Uterus (tissue), 2 donors: ENCODE results near the gene PHIP.

Experiments used
- POLR2A ChIP-seq, 2 donors: fragments of 450-650 bp; IDR thresholded peaks; one replicate each; pipeline ENCODE4 v1.6.1; 2016; ENCODE audit warnings: antibody characterized with exemption in 2 of 2, mild to moderate bottlenecking in 1 of 2, moderate library complexity in 1 of 2
- TF ChIP-seq, protein P1 (sequence below), 4 experiments: fragments of 200-600 bp in 2 of 4; fragments of 450-650 bp in 2 of 4; sonication (generic) in 2 of 4; IDR thresholded peaks; one replicate each; pipeline ENCODE4 v1.5.1; 2016 to 2019; ENCODE audit warnings: antibody characterized with exemption in 4 of 4, mild to moderate bottlenecking in 2 of 4, moderate library complexity in 1 of 4

DNA sequence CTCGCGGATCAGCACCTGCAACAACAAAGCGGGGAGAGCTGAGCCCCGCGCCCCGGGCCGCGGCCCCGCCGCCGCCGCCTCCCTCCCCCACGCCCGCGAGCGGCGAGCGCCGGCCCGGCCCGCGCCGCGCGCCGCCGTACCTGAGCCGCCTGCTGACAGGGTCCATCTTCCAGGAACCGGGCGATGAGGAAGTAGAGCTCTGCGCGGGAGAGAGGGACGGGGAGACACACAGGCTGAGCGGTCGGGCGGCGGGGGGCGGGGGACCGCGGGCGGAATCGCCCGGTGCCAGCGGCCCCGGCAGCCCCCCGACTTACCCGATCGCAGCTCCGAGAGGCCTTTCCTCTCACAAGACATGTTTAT, 359 bp downstream of the PHIP start:
- TF ChIP-seq, protein P1, sequence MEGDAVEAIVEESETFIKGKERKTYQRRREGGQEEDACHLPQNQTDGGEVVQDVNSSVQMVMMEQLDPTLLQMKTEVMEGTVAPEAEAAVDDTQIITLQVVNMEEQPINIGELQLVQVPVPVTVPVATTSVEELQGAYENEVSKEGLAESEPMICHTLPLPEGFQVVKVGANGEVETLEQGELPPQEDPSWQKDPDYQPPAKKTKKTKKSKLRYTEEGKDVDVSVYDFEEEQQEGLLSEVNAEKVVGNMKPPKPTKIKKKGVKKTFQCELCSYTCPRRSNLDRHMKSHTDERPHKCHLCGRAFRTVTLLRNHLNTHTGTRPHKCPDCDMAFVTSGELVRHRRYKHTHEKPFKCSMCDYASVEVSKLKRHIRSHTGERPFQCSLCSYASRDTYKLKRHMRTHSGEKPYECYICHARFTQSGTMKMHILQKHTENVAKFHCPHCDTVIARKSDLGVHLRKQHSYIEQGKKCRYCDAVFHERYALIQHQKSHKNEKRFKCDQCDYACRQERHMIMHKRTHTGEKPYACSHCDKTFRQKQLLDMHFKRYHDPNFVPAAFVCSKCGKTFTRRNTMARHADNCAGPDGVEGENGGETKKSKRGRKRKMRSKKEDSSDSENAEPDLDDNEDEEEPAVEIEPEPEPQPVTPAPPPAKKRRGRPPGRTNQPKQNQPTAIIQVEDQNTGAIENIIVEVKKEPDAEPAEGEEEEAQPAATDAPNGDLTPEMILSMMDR (IDR thresholded peaks at IDR 0.05) = no peak
- TF ChIP-seq POLR2A (IDR thresholded peaks at IDR 0.05) = no peak
